Body of pancreas (tissue), 4 donors: ENCODE results near the gene PRDM2. TPM values are rescaled to one million over a fixed set of nuclear protein-coding genes. Genes with fewer than 3 reads are reported as not detected.

ENCODE experiments used
- ATAC-seq: fragments of 150-250 bp; one replicate; pipeline ENCODE4 v1.9.1; 2016
- DNase-seq, 4 donors: peaks; one replicate each; pipeline ENCODE4 v3.0.0-alpha.2; 2019
- H3K27ac ChIP-seq, 4 donors: fragments of 200-600 bp; sonication (generic); 1 replicate in 3 of 4; 2 replicates in 1 of 4; pipeline versions ENCODE4 v1.5.1 to v1.6.1; 2016 to 2019; ENCODE audit warnings: mild to moderate bottlenecking in 1 of 4, mixed read lengths in 1 of 4, moderate library complexity in 1 of 4
- H3K27me3 ChIP-seq, 2 donors: fragments of 200-600 bp; sonication (generic); one replicate each; pipeline ENCODE4 v1.6.0; 2016; ENCODE audit warnings: mild to moderate bottlenecking in 1 of 2
- H3K36me3 ChIP-seq, 2 donors: fragments of 200-600 bp; sonication (generic); replicated peaks in 1 of 2; 2 replicates each; pipeline ENCODE4 v1.5.1; 2016; ENCODE audit warnings: low read depth in 2 of 2; ENCODE audit not compliant: insufficient read depth in 1 of 2
- H3K4me1 ChIP-seq: fragments of 200-600 bp; sonication (generic); one replicate; pipeline ENCODE4 v1.6.0; 2016
- H3K4me3 ChIP-seq, 2 donors: fragments of 200-600 bp; sonication (generic); 1 replicate in 1 of 2; 2 replicates in 1 of 2; pipeline ENCODE4 v1.5.1; 2016 to 2019
- H3K9me3 ChIP-seq, 3 donors: fragments of 200-600 bp; sonication (generic); 1 replicate in 2 of 3; 2 replicates in 1 of 3; pipeline ENCODE4 v1.5.1; 2016
- CTCF ChIP-seq, 7 experiments: fragments of 450-650 bp in 4 of 7; fragments of 200-600 bp in 3 of 7; sonication (generic) in 3 of 7; IDR thresholded peaks; one replicate each; pipeline ENCODE4 v1.5.1; 2016 to 2019; ENCODE audit warnings: antibody characterized with exemption in 7 of 7
- POLR2A ChIP-seq, 3 donors: fragments of 450-650 bp; IDR thresholded peaks; one replicate each; pipeline ENCODE4 v1.6.1; 2016; ENCODE audit warnings: antibody characterized with exemption in 3 of 3, mild to moderate bottlenecking in 2 of 3
- WGBS, 2 donors: methylation state at CpG; one replicate each; pipeline ENCODE4 v1.1.5; 2017; 5-methylcytosine and 5-hydroxymethylcytosine counted together
- intact Hi-C: fragments of 100-400 bp; cut with DNase I; formaldehyde crosslinking; loops from one replicate; pipeline ENCODE4 v1.15.1; 2023
- total RNA-seq, 2 donors: library from RNA; depleted of rRNA; stranded (reverse); fragments of >200 nt; gene quantifications; one replicate each; pipeline ENCODE4 v1.1.0, GENCODE V29; 2016

Gene PRDM2
- total RNA-seq, 2 donors from 2014 or later, result 21.4 to 21.8 TPM

GRCh38 chr1:13780780-13781179 is 80.8 kb downstream of the PRDM2 start:
- ATAC-seq (no peak), DNase-seq (no peak)
- Histone ChIP-seq H3K4me1 (no peaks in the 10 kb centered on the region), H3K27ac (no peak overlapping the region), H3K36me3 (peaks cover 0 to 32% of the 10 kb centered on the region in 2 donors), H3K9me3 (no peaks in the 10 kb centered on the region), H3K27me3 (no peaks in the 10 kb centered on the region), H3K4me3 (no peak overlapping the region)
- no peak for TF ChIP-seq POLR2A (IDR thresholded peaks at IDR 0.05)
- no peak for TF ChIP-seq CTCF (IDR thresholded peaks at IDR 0.05)
- intact Hi-C loops, result no loop called here
- WGBS, 2 donors, result 95 to 98% methylated on average over 6 of the region's 6 CpGs

GRCh38 chr1:13781228-13781627 is 81.2 kb downstream of the PRDM2 start:
- H3K36me3 ChIP-seq, result peaks cover 0 to 28% of the 10 kb centered on the region in 2 donors
- DNase-seq, result no peak
- no peaks in the 10 kb centered on the region for H3K9me3 ChIP-seq
- TF ChIP-seq POLR2A (IDR thresholded peaks at IDR 0.05), result no peak
- TF ChIP-seq CTCF (IDR thresholded peaks at IDR 0.05), result no peak
- 86 to 92% methylated on average over 6 of the region's 6 CpGs for WGBS, 2 donors
- H3K27me3 ChIP-seq, result no peaks in the 10 kb centered on the region
- no peak overlapping the region for H3K27ac ChIP-seq
- intact Hi-C loops, result no loop called here
- ATAC-seq, result no peak
- no peaks in the 10 kb centered on the region for H3K4me1 ChIP-seq
- no peak overlapping the region for H3K4me3 ChIP-seq

GRCh38 chr1:13781907-13782633 is 82.1 kb downstream of the PRDM2 start:
- H3K4me3 ChIP-seq, result no peak overlapping the region
- WGBS, 2 donors, result 79 to 92% methylated on average over 20 of the region's 20 CpGs
- no peak for ATAC-seq
- H3K27ac ChIP-seq, result peak overlapping the region in 1 of 4 donors; percentile 7
- TF ChIP-seq POLR2A (IDR thresholded peaks at IDR 0.05) (no peak), CTCF (IDR thresholded peaks at IDR 0.05) (no peak)
- peaks cover 0 to 27% of the 10 kb centered on the region in 2 donors for H3K36me3 ChIP-seq
- peak in 1 of 4 donors; percentile 25 for DNase-seq
- no peaks in the 10 kb centered on the region for H3K27me3 ChIP-seq
- intact Hi-C loops, result no loop called here
- no peaks in the 10 kb centered on the region for H3K4me1 ChIP-seq
- H3K9me3 ChIP-seq, result no peaks in the 10 kb centered on the region

- H3K4me3 ChIP-seq, result no peak overlapping the region
- no peak for ATAC-seq
- intact Hi-C loops, result no loop called here
Measured at GRCh38 chr1:13782634-13783360, 82.8 kb downstream of the PRDM2 start.

More at GRCh38 chr1:13782634-13783360, 82.8 kb downstream of the PRDM2 start:
- Histone ChIP-seq H3K9me3 (no peaks in the 10 kb centered on the region), H3K4me1 (no peaks in the 10 kb centered on the region), H3K36me3 (peaks cover 0 to 27% of the 10 kb centered on the region in 2 donors), H3K27ac (no peak overlapping the region), H3K27me3 (no peaks in the 10 kb centered on the region)
- no peak for TF ChIP-seq CTCF (IDR thresholded peaks at IDR 0.05)
- TF ChIP-seq POLR2A (IDR thresholded peaks at IDR 0.05), result no peak
- WGBS, 2 donors, result 83 to 94% methylated on average over 12 of the region's 12 CpGs
- DNase-seq, result no peak
